HepG2 (cell line): ENCODE results near the gene ALPL. TPM values are rescaled to one million over a fixed set of nuclear protein-coding genes. Genes with fewer than 3 reads are reported as not detected.
A peak's percentile ranks its signal among the peaks of the same experiment; 100 is the strongest.

Experiments
- ATAC-seq: fragments of 200-7000 bp; cut with Tn5 transposase; 3 replicates; pipeline ENCODE4 v1.9.1; 2020; ENCODE audit warnings: mild to moderate bottlenecking, moderate library complexity
- BruUV-seq: library from RNA; stranded (reverse); fragments of 400-500 nt; replicated peaks from 2 replicates; lab custom pipeline; 2021; lab: Mats Ljungman, UMichigan
- CTCF ChIA-PET: fragments of 300-600 bp; formaldehyde crosslinking; extraction: SDS; loops from one replicate; lab custom pipeline; 2021; ENCODE audit warnings: low total read pairs, inconsistent platforms, low intra/inter-chr PET ratio; lab: Yijun Ruan, JAX
- POLR2A ChIA-PET: fragments of 350-600 bp; sonication (Branson Sonifier 250); formaldehyde crosslinking; loops from one replicate; lab custom pipeline; 2020; ENCODE audit warnings: antibody characterized with exemption, inconsistent platforms; lab: Yijun Ruan, JAX
- DNase-seq: peaks from one replicate; pipeline ENCODE4 v3.0.0-alpha.2; 2015; ENCODE audit warnings: low spot score
- FAIRE-seq: peaks from 3 replicates; lab custom pipeline; 2011; peaks lifted over from hg19 to GRCh38; lab: Jason Lieb, UNC
- H2AFZ ChIP-seq: one replicate; pipeline ENCODE4 v1.6.1; 2011; ENCODE audit warnings: low read length, inconsistent platforms
- H3K27ac ChIP-seq: fragments of 300-600 bp; 3 replicates; pipeline ENCODE4 v1.8.0; 2011; ENCODE audit warnings: mixed run types, mild to moderate bottlenecking, mixed read lengths, low read length, inconsistent platforms; ENCODE audit not compliant: insufficient read depth; ENCODE audit errors: extremely low read length
- H3K27me3 ChIP-seq, 2 experiments: fragments of 200-600 bp in 1 of 2; 2 replicates in 1 of 2; 3 replicates in 1 of 2; pipeline versions ENCODE4 v1.6.0 to v1.8.0; 2011; ENCODE audit warnings: low read length in 2 of 2, mild to moderate bottlenecking in 2 of 2, moderate library complexity in 2 of 2, inconsistent platforms in 1 of 2; ENCODE audit not compliant: insufficient read depth in 2 of 2, control insufficient read depth in 1 of 2
- H3K36me3 ChIP-seq, 2 experiments: fragments of 200-600 bp in 1 of 2; replicated peaks in 1 of 2; 2 replicates in 1 of 2; 3 replicates in 1 of 2; pipeline versions ENCODE4 v1.5.1 to v1.8.0; 2011; ENCODE audit warnings: low read length in 2 of 2, inconsistent platforms in 1 of 2; ENCODE audit not compliant: insufficient read depth in 2 of 2, control insufficient read depth in 1 of 2
- H3K4me1 ChIP-seq: 2 replicates; pipeline ENCODE4 v1.5.1; 2012; ENCODE audit warnings: low read length, inconsistent platforms; ENCODE audit not compliant: insufficient read depth
- H3K4me2 ChIP-seq: 2 replicates; pipeline ENCODE4 v1.6.0; 2011; ENCODE audit warnings: low read depth, low read length, inconsistent platforms
- H3K4me3 ChIP-seq, 3 experiments: fragments of 200-600 bp in 1 of 3; sonication (generic), shearing (Covaris generic) in 1 of 3; replicated peaks in 1 of 3; 2 replicates each; pipeline ENCODE4 v1.5.1; 2011 to 2016; ENCODE audit warnings: low read length in 3 of 3, inconsistent platforms in 2 of 3, low read depth in 2 of 3, mild to moderate bottlenecking in 2 of 3, control low read depth in 1 of 3, mixed read lengths in 1 of 3; ENCODE audit not compliant: insufficient read depth in 1 of 3
- H3K79me2 ChIP-seq: one replicate; pipeline ENCODE4 v1.6.1; 2011; ENCODE audit warnings: low read length, inconsistent platforms; ENCODE audit not compliant: insufficient read depth
- H3K9ac ChIP-seq: 2 replicates; pipeline ENCODE4 v1.6.0; 2011; ENCODE audit warnings: mild to moderate bottlenecking, low read depth, low read length, inconsistent platforms; ENCODE audit not compliant: insufficient read depth
- H3K9me3 ChIP-seq: 2 replicates; pipeline ENCODE4 v1.5.1; 2012; ENCODE audit warnings: mild to moderate bottlenecking, low read length
- H4K20me1 ChIP-seq: 2 replicates; pipeline ENCODE4 v1.6.0; 2011; ENCODE audit warnings: inconsistent platforms, mild to moderate bottlenecking, low read length, moderate library complexity; ENCODE audit not compliant: insufficient read depth
- CEBPB ChIP-seq: IDR thresholded peaks from 2 replicates; pipeline ENCODE4 v1.6.1; 2011; ENCODE audit warnings: low read depth, low read length, improper control_type of control experiment, borderline replicate concordance
- CEBPG ChIP-seq: IDR thresholded peaks from 2 replicates; pipeline ENCODE4 v1.6.1; 2016
- ELF3 ChIP-seq: IDR thresholded peaks from 2 replicates; pipeline ENCODE4 v1.6.1; 2016; ENCODE audit warnings: missing genetic modification reagents, missing compliant biosample characterization
- ETV5 ChIP-seq: IDR thresholded peaks from 2 replicates; pipeline ENCODE4 v1.6.1; 2018; ENCODE audit warnings: missing biosample characterization, missing genetic modification reagents, inconsistent platforms, borderline replicate concordance
- LCORL ChIP-seq, 2 experiments: fragments of 450-650 bp in 1 of 2; sonication (generic) in 1 of 2; formaldehyde crosslinking in 1 of 2; IDR thresholded peaks; 2 replicates each; pipeline versions ENCODE4 v1.5.0 to v1.6.1; 2017 to 2020; ENCODE audit warnings: antibody characterized with exemption in 1 of 2, missing genetic modification reagents in 1 of 2
- SAFB2 ChIP-seq: sonication (generic); formaldehyde crosslinking; IDR thresholded peaks from 2 replicates; pipeline ENCODE4 v1.5.1; 2020; ENCODE audit warnings: missing genetic modification reagents, low read depth, mild to moderate bottlenecking, borderline replicate concordance
- SOX5 ChIP-seq: IDR thresholded peaks from 2 replicates; pipeline ENCODE4 v1.6.1; 2016; ENCODE audit warnings: borderline replicate concordance
- SOX6 ChIP-seq, 2 experiments: fragments of 450-650 bp in 1 of 2; sonication (generic) in 1 of 2; formaldehyde crosslinking in 1 of 2; IDR thresholded peaks; 2 replicates each; pipeline versions ENCODE4 v1.4.0 to v1.6.1; 2017 to 2020; ENCODE audit warnings: antibody characterized with exemption in 1 of 2, mild to moderate bottlenecking in 1 of 2, missing genetic modification reagents in 1 of 2
- STAT5B ChIP-seq: sonication (generic); formaldehyde crosslinking; IDR thresholded peaks from 2 replicates; pipeline ENCODE4 v1.4.0; 2020; ENCODE audit warnings: missing genetic modification reagents
- SYNCRIP ChIP-seq: fragments of 200-400 bp; formaldehyde crosslinking; IDR thresholded peaks from 2 replicates; pipeline ENCODE4 v1.6.1; 2018; ENCODE audit warnings: mild to moderate bottlenecking, low read depth, low read length; ENCODE audit not compliant: insufficient read depth
- ZEB1 ChIP-seq: IDR thresholded peaks from 2 replicates; pipeline ENCODE4 v1.6.1; 2012; ENCODE audit warnings: mild to moderate bottlenecking, low read depth, inconsistent platforms; ENCODE audit not compliant: insufficient replicate concordance
- ZNF326 ChIP-seq: sonication (generic); formaldehyde crosslinking; IDR thresholded peaks from 2 replicates; pipeline ENCODE4 v1.4.0; 2020; ENCODE audit warnings: missing genetic modification reagents, borderline replicate concordance
- ZNF382 ChIP-seq: sonication (generic); formaldehyde crosslinking; IDR thresholded peaks from 2 replicates; pipeline ENCODE4 v1.5.0; 2020; ENCODE audit warnings: missing genetic modification reagents, mild to moderate bottlenecking, borderline replicate concordance
- ZNF431 ChIP-seq: sonication (generic); formaldehyde crosslinking; IDR thresholded peaks from 2 replicates; pipeline ENCODE4 v1.9.0; 2022; ENCODE audit warnings: missing genetic modification reagents, low read depth, mild to moderate bottlenecking, borderline replicate concordance
- ZNF567 ChIP-seq: sonication (generic); formaldehyde crosslinking; IDR thresholded peaks from 2 replicates; pipeline ENCODE4 v1.8.1; 2023; ENCODE audit warnings: mild to moderate bottlenecking, missing genetic modification reagents, borderline replicate concordance
- ZNF776 ChIP-seq: sonication (generic); formaldehyde crosslinking; IDR thresholded peaks from 2 replicates; pipeline ENCODE4 v1.4.0; 2020; ENCODE audit warnings: mild to moderate bottlenecking, missing genetic modification reagents
- WGBS: methylation state at CpG from one replicate; pipeline ENCODE4 v1.1.6; 2017; ENCODE audit warnings: low lambda C conversion rate; 5-methylcytosine and 5-hydroxymethylcytosine counted together
- in situ Hi-C: cut with HindIII; loops from 2 replicates; pipeline ENCODE4 v1.10.0; 2017; ENCODE audit warnings: low pct_unique_long_range_greater_than_20kb; ENCODE audit not compliant: extremely low pct_ligation_motif_present
- intact Hi-C: fragments of 100-400 bp; cut with micrococcal nuclease; formaldehyde crosslinking; loops from one replicate; pipeline ENCODE4 v1.10.0; 2022; ENCODE audit not compliant: unreplicated experiment
- polyA plus RNA-seq, 8 experiments: library from polyadenylated mRNA; depleted of rRNA in 3 of 8; stranded (reverse) in 7 of 8; unstranded in 1 of 8; fragments of >200 nt; fragmentation: Illumina TruSeq in 4 of 8; extraction: Trizol in 4 of 8; gene quantifications; 2 replicates each; pipeline versions ENCODE4 v1.2.1 to v1.2.3, GENCODE V29; 2011 to 2016; ENCODE audit warnings: low read depth in 4 of 8, missing spikeins in 1 of 8, mixed read lengths in 1 of 8; ENCODE audit not compliant: insufficient read depth in 1 of 8
- total RNA-seq, 5 experiments: library from RNA; depleted of rRNA; stranded (reverse); fragments of >200 nt; fragmentation: Illumina TruSeq; extraction: Trizol; gene quantifications; 2 replicates each; pipeline ENCODE4 v1.2.3, GENCODE V29; 2016; ENCODE audit warnings: low read depth in 1 of 5
- TF ChIP-seq, protein P1 (sequence below): sonication (generic); formaldehyde crosslinking; IDR thresholded peaks from 2 replicates; pipeline ENCODE4 v1.9.0; 2022; ENCODE audit warnings: missing genetic modification reagents, mild to moderate bottlenecking, borderline replicate concordance
- TF ChIP-seq, protein P2 (sequence below): sonication (generic); formaldehyde crosslinking; IDR thresholded peaks from 2 replicates; pipeline ENCODE4 v1.4.0; 2020; ENCODE audit warnings: mild to moderate bottlenecking, missing genetic modification reagents, borderline replicate concordance
- TF ChIP-seq, protein P3 (sequence below): sonication (generic); formaldehyde crosslinking; IDR thresholded peaks from 2 replicates; pipeline ENCODE4 v1.4.0; 2020; ENCODE audit warnings: missing genetic modification reagents

The ALPL gene
- total and polyA plus RNA-seq, 2 of the 13 experiments (the other 11 are each of a cell fraction or from before 2014, with no cell fraction given) = 0.12 TPM; not detected in 1

DNA sequence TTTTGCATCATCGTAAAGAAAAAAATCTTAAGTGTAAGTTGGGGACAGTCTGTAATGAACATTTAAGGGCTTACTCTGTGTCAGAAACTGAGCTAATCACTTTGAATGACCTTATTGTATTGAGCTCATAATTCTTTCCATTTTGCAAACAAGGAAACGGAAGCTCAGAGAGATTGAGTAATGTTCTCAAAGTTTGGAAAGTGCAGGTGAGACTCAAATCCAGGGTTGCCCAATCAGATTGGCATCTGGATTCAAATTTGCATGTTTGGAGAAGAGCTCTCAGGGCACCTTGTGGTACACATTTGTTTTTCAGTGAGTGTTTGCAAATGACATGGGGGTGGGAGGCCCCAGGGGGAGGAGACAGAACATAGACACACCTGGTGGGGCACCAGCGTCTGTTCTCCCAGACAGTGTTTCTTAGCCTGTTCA lies 8.0 kb downstream of the ALPL start:
- DNase-seq = peak; percentile 64
- Histone ChIP-seq H3K27me3 (peaks cover 2 to 33% of the 10 kb centered on the region in 2 experiments; a peak in 1 of 5 replicates), H3K4me1 (peaks cover 24% of the 10 kb centered on the region), H2AFZ (no peak overlapping the region), H3K79me2 (no peaks in the 10 kb centered on the region), H4K20me1 (no peaks in the 10 kb centered on the region), H3K27ac (no peak overlapping the region), H3K9ac (no peak overlapping the region), H3K4me3 (no peak overlapping the region)
- no peak for FAIRE-seq
- CTCF ChIA-PET = no interaction called here
- POLR2A ChIA-PET = no interaction called here
- BruUV-seq = no TSS peak
- TF ChIP-seq STAT5B = no peak
- no peak for TF ChIP-seq SAFB2 (CRISPR knock-in tag)
- no peak for TF ChIP-seq ZNF382
- TF ChIP-seq ZEB1 = peak; percentile 33
- TF ChIP-seq ZNF431 = no peak
- TF ChIP-seq ZNF567 (CRISPR knock-in tag) = no peak
- no peak for TF ChIP-seq LCORL (IDR thresholded peaks at IDR 0.05)
- no peak for TF ChIP-seq LCORL (CRISPR knock-in tag; IDR thresholded peaks at IDR 0.05)
- TF ChIP-seq ZNF326 (CRISPR knock-in tag) = no peak
- TF ChIP-seq SYNCRIP = no peak
- TF ChIP-seq, protein P1, sequence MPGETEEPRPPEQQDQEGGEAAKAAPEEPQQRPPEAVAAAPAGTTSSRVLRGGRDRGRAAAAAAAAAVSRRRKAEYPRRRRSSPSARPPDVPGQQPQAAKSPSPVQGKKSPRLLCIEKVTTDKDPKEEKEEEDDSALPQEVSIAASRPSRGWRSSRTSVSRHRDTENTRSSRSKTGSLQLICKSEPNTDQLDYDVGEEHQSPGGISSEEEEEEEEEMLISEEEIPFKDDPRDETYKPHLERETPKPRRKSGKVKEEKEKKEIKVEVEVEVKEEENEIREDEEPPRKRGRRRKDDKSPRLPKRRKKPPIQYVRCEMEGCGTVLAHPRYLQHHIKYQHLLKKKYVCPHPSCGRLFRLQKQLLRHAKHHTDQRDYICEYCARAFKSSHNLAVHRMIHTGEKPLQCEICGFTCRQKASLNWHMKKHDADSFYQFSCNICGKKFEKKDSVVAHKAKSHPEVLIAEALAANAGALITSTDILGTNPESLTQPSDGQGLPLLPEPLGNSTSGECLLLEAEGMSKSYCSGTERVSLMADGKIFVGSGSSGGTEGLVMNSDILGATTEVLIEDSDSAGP (CRISPR knock-in tag) = no peak
- TF ChIP-seq, protein P2, sequence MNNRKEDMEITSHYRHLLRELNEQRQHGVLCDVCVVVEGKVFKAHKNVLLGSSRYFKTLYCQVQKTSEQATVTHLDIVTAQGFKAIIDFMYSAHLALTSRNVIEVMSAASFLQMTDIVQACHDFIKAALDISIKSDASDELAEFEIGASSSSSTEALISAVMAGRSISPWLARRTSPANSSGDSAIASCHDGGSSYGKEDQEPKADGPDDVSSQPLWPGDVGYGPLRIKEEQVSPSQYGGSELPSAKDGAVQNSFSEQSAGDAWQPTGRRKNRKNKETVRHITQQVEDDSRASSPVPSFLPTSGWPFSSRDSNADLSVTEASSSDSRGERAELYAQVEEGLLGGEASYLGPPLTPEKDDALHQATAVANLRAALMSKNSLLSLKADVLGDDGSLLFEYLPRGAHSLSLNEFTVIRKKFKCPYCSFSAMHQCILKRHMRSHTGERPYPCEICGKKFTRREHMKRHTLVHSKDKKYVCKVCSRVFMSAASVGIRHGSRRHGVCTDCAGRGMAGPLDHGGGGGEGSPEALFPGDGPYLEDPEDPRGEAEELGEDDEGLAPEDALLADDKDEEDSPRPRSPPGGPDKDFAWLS (CRISPR knock-in tag) = no peak
- TF ChIP-seq SOX5 (CRISPR knock-in tag) = peak; percentile 17; the same call in 1 of the 2 replicates
- TF ChIP-seq, protein P3, sequence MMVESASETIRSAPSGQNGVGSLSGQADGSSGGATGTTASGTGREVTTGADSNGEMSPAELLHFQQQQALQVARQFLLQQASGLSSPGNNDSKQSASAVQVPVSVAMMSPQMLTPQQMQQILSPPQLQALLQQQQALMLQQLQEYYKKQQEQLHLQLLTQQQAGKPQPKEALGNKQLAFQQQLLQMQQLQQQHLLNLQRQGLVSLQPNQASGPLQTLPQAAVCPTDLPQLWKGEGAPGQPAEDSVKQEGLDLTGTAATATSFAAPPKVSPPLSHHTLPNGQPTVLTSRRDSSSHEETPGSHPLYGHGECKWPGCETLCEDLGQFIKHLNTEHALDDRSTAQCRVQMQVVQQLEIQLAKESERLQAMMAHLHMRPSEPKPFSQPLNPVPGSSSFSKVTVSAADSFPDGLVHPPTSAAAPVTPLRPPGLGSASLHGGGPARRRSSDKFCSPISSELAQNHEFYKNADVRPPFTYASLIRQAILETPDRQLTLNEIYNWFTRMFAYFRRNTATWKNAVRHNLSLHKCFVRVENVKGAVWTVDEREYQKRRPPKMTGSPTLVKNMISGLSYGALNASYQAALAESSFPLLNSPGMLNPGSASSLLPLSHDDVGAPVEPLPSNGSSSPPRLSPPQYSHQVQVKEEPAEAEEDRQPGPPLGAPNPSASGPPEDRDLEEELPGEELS (CRISPR knock-in tag) = peak; percentile 36; the same call in 1 of the 2 replicates
- TF ChIP-seq ELF3 (CRISPR knock-in tag) = peak; percentile 76
- no peak for TF ChIP-seq SOX6 (IDR thresholded peaks at IDR 0.05)
- TF ChIP-seq SOX6 (CRISPR knock-in tag; IDR thresholded peaks at IDR 0.05) = peak; percentile 47; the same call in 1 of the 2 replicates
- peak; percentile 55; the same call in 1 of the 2 replicates for TF ChIP-seq ETV5 (CRISPR knock-in tag)
- peak; percentile 42; the same call in 1 of the 2 replicates for TF ChIP-seq CEBPB
- TF ChIP-seq ZNF776 (CRISPR knock-in tag) = no peak
- TF ChIP-seq CEBPG (CRISPR knock-in tag) = peak; percentile 78
- TF ChIP-seq, all 625 proteins: peak for 8
- H3K4me2 ChIP-seq = no peak overlapping the region
- ATAC-seq = no peak
- no peaks in the 10 kb centered on the region for H3K36me3 ChIP-seq
- WGBS = 2% methylated on average over 3 of the region's 3 CpGs
- H3K9me3 ChIP-seq = no peaks in the 10 kb centered on the region
- intact Hi-C loops = no loop called here
- in situ Hi-C loops = no loop called here
